GM19328 (cell line): ENCODE data around the gene FGR.
"Not testable (repeated sequence)": the region's sequence is repeated elsewhere in the genome, so short reads cannot be mapped to it uniquely, and the experiment has no call there.

Experiments used
- ATAC-seq: cut with Tn5 transposase; IDR thresholded peaks from one replicate; pipeline ENCODE4 v1.9.1; 2021; ENCODE audit warnings: mild to moderate bottlenecking, moderate library complexity; ENCODE audit not compliant: unreplicated experiment

The FGR gene

DNA sequence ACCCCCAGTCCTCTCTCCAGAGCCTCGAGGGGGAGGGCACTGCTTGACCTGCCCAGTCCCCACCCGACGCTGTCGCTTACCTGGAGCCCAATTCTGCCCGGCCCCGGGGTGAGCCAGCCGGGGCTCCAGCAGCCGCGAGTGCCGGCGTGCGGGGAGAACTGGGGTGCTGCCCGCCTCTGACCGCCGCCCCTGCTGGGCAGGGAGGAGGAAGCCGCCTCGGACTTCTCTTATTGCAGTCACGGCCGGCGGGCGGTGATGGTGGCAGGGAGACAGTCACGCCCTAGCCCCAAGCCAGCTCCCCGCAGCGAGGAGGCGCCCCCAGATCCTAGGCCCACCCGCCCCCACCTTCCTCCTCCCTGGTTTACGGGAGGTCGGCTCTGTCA, at the start of gene FGR:
Gene FGR (minus strand): TSS at position 201 of the 383 bp plus-strand sequence. CDS start 11,269 bp downstream, outside the sequence.
- no peak for ATAC-seq

GRCh38 chr1:27684176-27684575, 49.2 kb upstream of the FGR start:
- no peak for ATAC-seq

DNA sequence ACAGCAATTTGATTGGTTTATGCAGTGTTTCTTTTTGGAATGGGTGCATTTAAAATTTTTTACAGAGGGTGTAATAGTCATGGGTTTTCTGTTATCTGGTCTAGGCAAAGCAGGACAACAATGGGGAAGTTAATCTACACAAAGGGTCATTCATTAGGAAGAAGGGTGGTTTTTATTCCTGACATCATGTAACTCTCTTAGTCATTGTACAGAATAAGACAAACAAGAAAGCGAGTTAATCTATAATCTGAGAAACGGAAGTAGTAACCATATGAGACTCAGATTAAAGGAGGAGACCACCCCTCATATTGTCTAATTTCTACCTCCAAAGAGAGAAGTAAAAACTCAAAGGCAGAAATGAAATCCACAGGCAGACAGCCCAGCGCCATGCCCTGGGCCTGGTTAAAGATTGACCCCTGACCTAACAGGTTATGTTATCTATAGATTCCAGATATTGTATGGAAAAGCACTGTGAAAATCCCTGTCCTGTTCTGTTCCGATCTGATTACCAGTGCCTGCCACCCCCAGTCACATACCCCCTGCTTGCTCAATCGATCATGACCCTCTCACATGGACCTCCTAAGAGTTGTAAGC, 47.5 kb upstream of the FGR start:
- no peak for ATAC-seq

GRCh38 chr1:27681580-27681979, 46.6 kb upstream of the FGR start:
- ATAC-seq: not testable (repeated sequence)

GRCh38 chr1:27680225-27680791, 45.3 kb upstream of the FGR start:
- not testable (repeated sequence) for ATAC-seq

- no peak for ATAC-seq
Measured at GRCh38 chr1:27678747-27679146, 43.8 kb upstream of the FGR start.

DNA sequence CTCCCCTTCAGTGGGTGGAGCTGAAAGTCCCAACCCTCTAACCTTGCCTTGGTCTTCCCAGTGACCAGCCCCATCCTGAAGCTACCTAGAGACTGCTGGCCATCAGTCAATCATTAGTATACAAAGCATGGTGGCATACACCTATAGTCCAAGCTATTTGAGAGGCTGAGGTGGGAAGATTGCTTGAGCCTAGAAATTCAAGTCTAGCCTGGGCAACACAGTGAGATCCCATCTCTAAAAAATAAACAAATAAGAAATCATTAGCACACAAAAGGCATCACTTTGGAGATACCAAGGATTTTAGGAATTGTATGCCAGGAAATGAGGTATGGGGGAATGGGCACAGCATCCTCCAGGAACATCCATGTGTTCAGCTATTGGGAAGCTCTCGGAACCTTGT, 41.4 kb upstream of the FGR start:
- ATAC-seq: no peak

DNA sequence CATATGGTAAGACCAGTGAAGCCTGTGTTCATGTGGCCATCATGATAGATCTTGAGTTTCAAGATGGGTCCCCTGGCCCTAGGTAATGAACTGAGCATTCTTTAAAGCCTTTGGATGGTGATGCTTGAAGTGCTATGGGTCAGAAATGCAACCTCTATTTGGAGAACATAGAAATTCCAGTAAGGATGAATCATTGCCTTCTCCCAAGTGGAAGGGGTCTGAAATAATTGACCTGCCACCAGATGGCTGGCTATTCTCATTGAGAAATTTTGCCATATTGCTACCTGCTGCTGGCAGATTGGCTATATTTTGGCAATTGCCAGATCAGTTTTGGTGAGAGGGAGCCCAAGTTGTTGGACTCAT, 37.7 kb upstream of the FGR start:
- ATAC-seq: no peak

- peak; percentile 86 for ATAC-seq
Measured at GRCh38 chr1:27671964-27672749, 37.2 kb upstream of the FGR start, which contains the start of gene IFI6. Gene IFI6 (minus strand): TSS chr1:27672192. CDS start chr1:27669314, 2,878 bp downstream.

DNA sequence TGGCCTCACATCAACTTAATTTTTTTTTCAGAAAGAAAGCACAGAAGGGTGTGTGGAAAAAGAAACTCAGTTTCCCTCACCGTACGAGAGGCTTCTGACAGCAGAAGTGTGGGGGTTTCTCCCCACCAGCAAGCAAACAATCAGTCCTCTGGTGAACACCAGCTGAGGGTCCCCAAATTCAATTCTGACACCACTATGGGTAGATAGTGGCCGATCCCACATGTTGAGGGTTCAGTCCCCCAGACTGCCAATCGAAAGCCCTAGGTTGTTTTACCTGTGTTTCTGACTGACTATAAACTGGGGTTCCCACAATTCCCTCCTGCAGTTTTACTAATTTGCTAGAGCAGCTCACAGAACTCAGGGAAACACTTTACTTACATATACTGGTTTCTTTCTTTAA, 34.9 kb upstream of the FGR start:
- no peak for ATAC-seq

DNA sequence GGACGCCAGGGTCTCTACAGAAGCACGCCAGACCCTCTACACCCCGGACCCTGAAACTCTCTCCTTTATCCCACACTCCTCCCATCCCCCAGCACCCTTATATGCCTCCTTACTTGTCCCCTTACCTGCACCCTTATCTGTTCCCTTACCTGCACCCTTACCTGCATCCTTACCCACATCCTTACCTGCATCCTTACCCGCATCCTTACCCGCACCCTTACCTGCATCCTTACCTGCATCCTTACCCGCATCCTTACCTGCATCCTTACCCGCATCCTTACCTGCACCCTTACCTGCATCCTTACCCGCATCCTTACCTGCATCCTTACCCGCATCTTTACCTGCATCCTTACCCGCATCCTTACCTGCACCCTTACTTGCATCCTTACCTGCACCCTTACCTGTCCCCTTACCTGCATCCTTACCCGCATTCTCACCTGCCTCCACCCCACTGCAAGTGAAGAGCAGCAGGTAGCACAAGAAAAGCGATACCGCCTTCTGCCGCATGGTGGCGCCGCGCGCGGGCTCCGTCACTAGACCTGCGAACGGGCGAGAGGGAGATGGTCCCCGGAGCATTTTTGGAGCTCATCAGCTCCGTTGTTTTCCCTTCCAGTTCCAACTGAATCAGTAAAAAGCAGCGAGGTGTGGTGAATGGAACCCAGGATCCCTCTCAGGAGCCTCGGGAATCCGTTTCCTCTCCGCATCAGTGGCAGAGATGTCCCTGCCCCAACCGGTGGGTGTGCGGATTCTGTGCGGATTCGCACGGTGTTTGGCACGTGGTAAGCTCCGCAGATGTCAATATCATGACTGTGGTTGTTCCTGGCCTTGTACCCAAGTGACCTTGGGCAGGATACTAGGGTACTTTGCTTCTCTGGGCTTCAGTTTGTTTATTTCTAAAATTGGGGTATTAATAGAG, 34.1 kb upstream of the FGR start:
- ATAC-seq: no peak

DNA sequence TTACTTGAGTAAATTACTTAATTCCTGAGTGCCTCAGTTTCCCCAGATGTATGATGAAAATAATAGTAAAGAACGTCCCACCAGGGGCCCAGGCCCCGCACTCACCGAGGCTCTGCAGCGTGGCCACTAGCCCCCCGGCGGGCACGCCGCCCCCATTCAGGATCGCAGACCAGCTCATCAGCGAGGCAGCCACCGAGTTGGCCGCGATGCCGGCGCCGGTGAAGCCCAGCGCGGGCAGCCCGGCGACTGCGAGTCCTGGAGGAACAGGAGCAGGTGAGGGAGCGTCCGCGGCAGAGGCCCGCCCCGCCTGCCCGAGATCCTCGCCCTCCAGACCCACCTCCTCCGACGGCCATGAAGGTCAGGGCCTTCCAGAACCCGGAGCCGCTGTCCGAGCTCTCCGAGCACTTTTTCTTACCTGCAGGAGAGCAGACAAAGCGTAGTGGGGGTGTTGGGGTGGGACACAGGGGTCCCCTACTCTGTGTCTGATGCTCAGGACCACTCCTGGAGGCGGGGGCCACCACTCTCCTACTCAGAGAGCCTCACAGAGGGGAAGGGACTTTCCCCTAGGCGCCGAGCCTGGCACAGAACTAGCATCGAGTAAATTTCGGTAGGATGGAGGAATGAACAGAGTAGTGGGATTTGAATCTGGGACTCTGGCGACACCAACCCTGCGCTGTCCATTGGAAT, 33.3 kb upstream of the FGR start:
- no peak for ATAC-seq

DNA sequence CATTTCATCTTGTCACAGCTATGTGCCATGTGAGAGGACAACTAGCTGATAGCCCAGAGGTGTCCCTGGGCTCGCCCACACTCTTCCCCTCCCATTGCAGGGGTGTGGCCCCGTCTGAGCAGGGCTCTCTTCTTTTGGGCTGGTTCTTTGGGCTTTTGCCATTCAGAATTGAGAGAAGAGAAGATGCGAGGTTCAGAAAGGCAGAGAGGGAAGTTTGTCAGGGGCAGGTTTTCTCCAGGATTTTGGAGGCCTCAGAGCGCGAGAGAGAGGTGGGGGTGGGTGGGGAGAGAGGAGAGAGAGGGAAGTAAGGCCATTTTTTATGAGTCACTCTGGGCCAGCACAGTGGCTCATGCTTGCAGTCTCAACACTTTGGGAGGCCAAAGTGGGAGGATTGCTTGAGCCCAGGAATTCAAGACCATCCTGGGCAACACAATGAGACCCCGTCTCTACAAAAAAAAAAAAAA, 31.8 kb upstream of the FGR start:
- no peak for ATAC-seq

- ATAC-seq: no peak
Measured at GRCh38 chr1:27666294-27666693, 31.3 kb upstream of the FGR start.

DNA sequence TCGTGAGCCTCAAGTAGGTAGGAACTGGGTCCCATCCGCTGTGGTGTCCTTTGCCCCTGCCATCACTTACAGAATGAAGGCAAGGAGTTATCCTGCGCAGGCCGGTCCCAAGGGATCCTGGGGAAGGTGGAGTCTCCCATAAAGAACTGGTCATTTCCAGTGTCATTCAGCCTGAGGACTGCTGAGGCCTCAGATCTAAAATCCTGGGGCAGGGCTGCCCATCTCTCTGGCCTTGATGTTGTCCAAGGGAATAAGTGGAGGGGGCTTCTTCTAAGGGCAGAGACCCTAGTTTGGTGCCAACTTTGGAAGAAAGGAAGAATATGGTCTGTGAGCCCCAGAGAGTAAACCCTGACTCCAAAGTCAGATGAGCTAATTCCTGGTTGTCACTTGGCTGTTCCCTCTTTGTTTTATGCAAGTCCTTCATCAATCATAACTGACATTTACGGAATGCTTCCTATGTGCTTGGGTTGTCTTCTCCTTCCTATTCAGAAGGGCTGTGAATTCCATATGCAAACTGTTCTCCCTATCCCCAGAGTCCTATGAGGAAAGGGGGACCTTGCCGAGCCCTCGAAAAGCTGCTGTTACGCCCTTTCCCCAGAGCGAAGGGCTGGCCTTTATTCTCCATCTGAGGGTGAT, 30.1 kb upstream of the FGR start:
- no peak for ATAC-seq

GRCh38 chr1:27664291-27664690, 29.3 kb upstream of the FGR start:
- ATAC-seq: no peak

DNA sequence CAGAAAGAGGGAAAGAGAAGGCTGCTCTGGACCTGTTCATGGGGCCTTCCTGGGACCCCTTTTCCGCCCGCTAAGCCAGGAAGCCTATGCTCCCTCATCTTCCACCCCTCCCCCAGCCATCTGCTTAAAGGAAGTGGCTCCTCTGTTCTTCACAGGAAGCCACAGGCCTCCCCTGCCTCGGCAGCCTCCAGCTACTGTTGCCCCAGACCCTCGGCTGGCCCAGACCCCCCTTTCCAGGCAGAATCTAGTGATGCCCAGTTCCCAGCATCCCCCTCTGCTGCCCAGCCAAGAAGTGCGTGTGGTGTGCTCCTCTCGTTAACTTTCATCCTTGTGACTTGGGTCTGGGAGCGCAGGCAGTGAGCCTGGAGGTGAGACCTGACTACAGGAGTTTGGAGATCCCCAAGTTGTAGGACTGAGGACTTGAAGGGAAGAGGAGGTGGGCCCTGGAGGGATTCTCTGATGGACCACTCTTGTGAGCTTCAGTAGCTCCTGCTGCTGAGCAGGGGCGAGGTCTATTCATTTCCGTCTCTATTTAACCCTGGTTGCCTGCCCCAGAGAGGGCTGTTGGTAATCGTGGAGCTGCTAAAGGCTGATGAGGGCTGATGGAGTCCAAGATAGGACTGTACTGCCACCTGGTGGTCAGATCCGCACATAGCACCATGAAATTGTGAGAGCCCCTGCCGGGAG, 27.9 kb upstream of the FGR start:
- no peak for ATAC-seq

GRCh38 chr1:27662261-27662660, 27.3 kb upstream of the FGR start:
- no peak for ATAC-seq

DNA sequence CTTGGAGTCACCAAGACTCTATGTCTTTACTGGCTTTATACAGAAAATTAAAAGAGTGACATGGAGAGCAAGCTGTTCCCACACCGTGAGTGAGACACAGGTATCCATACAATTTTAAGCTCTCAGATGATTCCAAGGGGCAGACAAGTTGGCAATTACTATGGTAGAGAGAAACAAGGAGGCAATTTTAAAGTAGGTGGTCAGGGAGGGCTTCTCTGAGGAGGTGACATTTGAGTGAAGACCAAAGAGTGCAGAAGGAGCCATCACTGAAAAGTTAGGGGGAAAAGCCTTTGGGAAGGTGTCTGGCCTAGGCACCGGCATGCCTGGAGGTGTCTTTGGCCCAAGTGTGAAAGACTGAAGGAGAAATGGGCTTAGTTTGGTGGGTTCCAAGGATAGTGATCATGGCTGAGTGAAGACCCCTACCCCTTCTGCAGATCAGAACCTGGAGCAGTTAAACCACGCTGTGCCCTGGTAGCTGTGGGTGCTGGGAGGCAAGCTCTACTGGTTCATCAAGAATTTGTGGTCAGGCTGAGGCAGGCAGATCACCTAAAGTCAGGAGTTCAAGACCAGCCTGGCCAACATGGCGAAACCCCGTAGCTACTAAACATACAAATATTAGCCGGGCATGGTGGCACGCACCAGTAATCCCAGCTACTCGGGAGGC, 26.6 kb upstream of the FGR start:
- no peak for ATAC-seq
